OCI-LY1 (cell line): ENCODE data around the gene ELL.

Experiments
- H2AFZ ChIP-seq: fragments of 200-600 bp; sonication (generic), shearing (Covaris generic); 2 replicates; pipeline ENCODE4 v1.6.0; 2014; ENCODE audit warnings: antibody characterized with exemption, mild to moderate bottlenecking, low read length
- H3F3A ChIP-seq: fragments of 200-600 bp; sonication (generic), shearing (Covaris generic); 2 replicates; pipeline ENCODE4 v1.6.0; 2014; ENCODE audit warnings: mild to moderate bottlenecking, antibody characterized with exemption, low read length, moderate library complexity; ENCODE audit not compliant: insufficient read depth
- H3K27ac ChIP-seq: fragments of 200-600 bp; sonication (generic); 2 replicates; pipeline ENCODE4 v1.5.1; 2014; ENCODE audit warnings: low read length, mixed run types, mild to moderate bottlenecking, low read depth; ENCODE audit not compliant: poor library complexity, severe bottlenecking
- H3K27me3 ChIP-seq: fragments of 200-600 bp; sonication (generic); 2 replicates; pipeline ENCODE4 v1.6.0; 2014; ENCODE audit warnings: antibody characterized with exemption, mild to moderate bottlenecking, low read length, moderate library complexity; ENCODE audit not compliant: insufficient read depth
- H3K36me3 ChIP-seq: fragments of 200-600 bp; sonication (generic); 2 replicates; pipeline ENCODE4 v1.6.1; 2014; ENCODE audit warnings: mild to moderate bottlenecking, antibody characterized with exemption, low read length, moderate library complexity, mixed read lengths; ENCODE audit not compliant: insufficient read depth
- H3K4me1 ChIP-seq: fragments of 200-600 bp; sonication (generic); 2 replicates; pipeline ENCODE4 v1.5.1; 2014; ENCODE audit warnings: mild to moderate bottlenecking, low read length, moderate library complexity; ENCODE audit not compliant: insufficient read depth, severe bottlenecking
- H3K4me2 ChIP-seq: fragments of 200-600 bp; sonication (generic), shearing (Covaris generic); 2 replicates; pipeline ENCODE4 v1.6.1; 2014; ENCODE audit warnings: low read length
- H3K4me3 ChIP-seq: fragments of 200-600 bp; sonication (generic); 2 replicates; pipeline ENCODE4 v1.5.1; 2014; ENCODE audit warnings: low read length, low read depth, mild to moderate bottlenecking, mixed read lengths; ENCODE audit not compliant: poor library complexity, severe bottlenecking
- H3K79me2 ChIP-seq: fragments of 200-600 bp; shearing (Covaris generic); 2 replicates; pipeline ENCODE4 v1.6.1; 2016; ENCODE audit warnings: mixed run types, low read length, mixed read lengths; ENCODE audit not compliant: insufficient read depth
- H3K9ac ChIP-seq: fragments of 200-600 bp; sonication (generic), shearing (Covaris generic); 2 replicates; pipeline ENCODE4 v1.6.1; 2014; ENCODE audit warnings: mild to moderate bottlenecking, low read length, mixed read lengths
- H3K9me2 ChIP-seq: fragments of 200-600 bp; sonication (generic), shearing (Covaris generic); 2 replicates; pipeline ENCODE4 v1.6.1; 2014; ENCODE audit warnings: low read depth, mild to moderate bottlenecking, low read length, mixed read lengths
- H3K9me3 ChIP-seq: fragments of 200-600 bp; shearing (Covaris generic); 2 replicates; pipeline ENCODE4 v1.6.1; 2014; ENCODE audit warnings: low read length, mixed read lengths
- H4K20me1 ChIP-seq: fragments of 200-600 bp; sonication (generic), shearing (Covaris generic); 2 replicates; pipeline ENCODE4 v1.6.0; 2016; ENCODE audit warnings: mild to moderate bottlenecking, low read length; ENCODE audit not compliant: insufficient read depth
- EZH2 ChIP-seq: fragments of 200-600 bp; sonication (generic), shearing (Covaris generic); IDR thresholded peaks from 2 replicates; pipeline ENCODE4 v1.8.0; 2017; ENCODE audit warnings: borderline replicate concordance, mixed run types, mild to moderate bottlenecking, antibody characterized with exemption, low read length, moderate library complexity, mixed read lengths
- TF ChIP-seq, protein P1 (sequence below): fragments of 200-600 bp; sonication (generic), shearing (Covaris generic); IDR thresholded peaks from 2 replicates; pipeline ENCODE4 v1.5.1; 2017; ENCODE audit warnings: mild to moderate bottlenecking, antibody characterized with exemption, low read length, moderate library complexity, mixed read lengths

ELL gene

DNA sequence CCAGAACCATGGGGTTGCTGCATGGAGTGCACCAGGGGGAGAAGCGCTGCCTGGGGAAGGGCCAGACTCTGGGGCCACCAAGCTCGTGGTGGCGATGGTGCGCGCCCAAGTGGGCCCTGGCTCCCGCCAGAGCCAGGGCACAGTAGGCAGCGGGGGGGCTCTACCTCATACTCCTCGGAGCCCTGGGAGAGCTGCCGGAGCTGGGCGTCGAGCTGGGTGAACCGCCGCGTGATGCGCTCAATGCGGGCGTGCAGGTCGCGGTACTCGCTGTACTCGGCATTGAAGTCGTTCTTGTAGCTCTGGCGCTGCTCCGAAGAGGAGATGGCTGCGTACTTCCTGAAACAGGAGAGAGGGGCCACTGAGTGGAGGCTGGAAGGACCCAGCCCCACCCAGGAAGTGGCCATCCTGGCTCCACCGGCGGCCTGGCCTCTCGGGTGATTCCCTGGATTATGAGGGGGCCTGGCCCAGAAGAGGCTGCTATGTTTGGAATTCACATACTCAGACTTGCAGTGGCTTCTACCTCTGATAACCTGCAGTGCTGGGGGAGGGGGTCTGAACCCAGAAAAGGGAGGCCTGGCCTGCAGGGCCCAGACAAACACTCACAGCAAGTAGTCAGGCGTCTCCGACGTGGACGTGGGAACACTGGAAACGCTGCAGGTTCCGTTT is 75.6 kb downstream of the ELL start:
- no peak for TF ChIP-seq EZH2
- TF ChIP-seq, protein P1, sequence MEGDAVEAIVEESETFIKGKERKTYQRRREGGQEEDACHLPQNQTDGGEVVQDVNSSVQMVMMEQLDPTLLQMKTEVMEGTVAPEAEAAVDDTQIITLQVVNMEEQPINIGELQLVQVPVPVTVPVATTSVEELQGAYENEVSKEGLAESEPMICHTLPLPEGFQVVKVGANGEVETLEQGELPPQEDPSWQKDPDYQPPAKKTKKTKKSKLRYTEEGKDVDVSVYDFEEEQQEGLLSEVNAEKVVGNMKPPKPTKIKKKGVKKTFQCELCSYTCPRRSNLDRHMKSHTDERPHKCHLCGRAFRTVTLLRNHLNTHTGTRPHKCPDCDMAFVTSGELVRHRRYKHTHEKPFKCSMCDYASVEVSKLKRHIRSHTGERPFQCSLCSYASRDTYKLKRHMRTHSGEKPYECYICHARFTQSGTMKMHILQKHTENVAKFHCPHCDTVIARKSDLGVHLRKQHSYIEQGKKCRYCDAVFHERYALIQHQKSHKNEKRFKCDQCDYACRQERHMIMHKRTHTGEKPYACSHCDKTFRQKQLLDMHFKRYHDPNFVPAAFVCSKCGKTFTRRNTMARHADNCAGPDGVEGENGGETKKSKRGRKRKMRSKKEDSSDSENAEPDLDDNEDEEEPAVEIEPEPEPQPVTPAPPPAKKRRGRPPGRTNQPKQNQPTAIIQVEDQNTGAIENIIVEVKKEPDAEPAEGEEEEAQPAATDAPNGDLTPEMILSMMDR, result no peak
- Histone ChIP-seq H3K79me2 (no peaks in the 10 kb centered on the region), H3K9me3 (no peaks in the 10 kb centered on the region), H3K4me1 (no peaks in the 10 kb centered on the region), H3K9ac (no peak overlapping the region), H3K4me3 (no peak overlapping the region), H3F3A (0 out of 2 replicates have a peak, but pooled peaks cover 4% of the 10 kb centered on the region), H3K4me2 (no peak overlapping the region), H3K27me3 (no peaks in the 10 kb centered on the region), H3K27ac (no peak overlapping the region), H4K20me1 (no peaks in the 10 kb centered on the region), H3K9me2 (no peaks in the 10 kb centered on the region), H3K36me3 (peaks cover 41% of the 10 kb centered on the region), H2AFZ (no peak overlapping the region)

DNA sequence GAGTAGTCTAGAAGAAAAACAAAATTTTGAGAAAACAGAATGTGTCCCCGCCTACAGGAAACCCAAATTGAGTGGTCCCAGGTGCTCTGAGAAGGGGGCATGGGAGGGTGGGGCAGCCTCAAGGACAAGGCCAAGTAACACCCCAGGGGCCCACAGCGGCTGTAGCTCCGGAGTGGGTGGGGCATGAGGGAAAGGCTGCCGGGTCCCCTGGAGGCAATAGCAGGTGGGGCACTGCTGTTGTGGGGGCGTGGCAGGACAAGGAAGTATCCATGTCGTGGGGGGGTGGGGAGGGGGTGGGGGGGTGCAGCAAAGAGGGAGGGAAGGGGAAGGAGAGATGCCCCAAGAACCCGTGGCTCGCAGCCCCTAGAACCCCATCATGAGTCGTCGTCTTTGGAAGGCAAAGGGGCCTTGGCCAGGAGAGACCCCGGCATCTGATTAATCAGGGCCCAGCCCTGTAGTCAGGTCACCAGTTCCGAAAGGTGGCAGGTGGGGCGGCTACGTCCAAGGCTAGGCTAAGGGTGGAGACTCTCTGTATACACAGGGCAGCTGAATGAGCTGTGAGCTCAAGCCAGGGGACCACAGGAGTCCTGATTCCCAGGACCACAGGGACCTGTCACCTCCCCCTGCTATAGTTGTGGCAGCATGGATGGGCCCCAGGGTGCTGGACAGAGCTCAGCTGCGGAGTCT is 76.5 kb downstream of the ELL start:
- H3K4me1 ChIP-seq, result no peaks in the 10 kb centered on the region
- no peaks in the 10 kb centered on the region for H3K9me2 ChIP-seq
- H3F3A ChIP-seq, result 0 out of 2 replicates have a peak, but pooled peaks cover 4% of the 10 kb centered on the region
- TF ChIP-seq, protein P1, result no peak
- no peak for TF ChIP-seq EZH2
- H3K9me3 ChIP-seq, result no peaks in the 10 kb centered on the region
- no peak overlapping the region for H3K4me3 ChIP-seq
- H3K79me2 ChIP-seq, result no peaks in the 10 kb centered on the region
- H4K20me1 ChIP-seq, result no peaks in the 10 kb centered on the region
- no peak overlapping the region for H3K4me2 ChIP-seq
- no peak overlapping the region for H3K9ac ChIP-seq
- H3K27ac ChIP-seq, result no peak overlapping the region
- no peaks in the 10 kb centered on the region for H3K27me3 ChIP-seq
- peaks cover 36% of the 10 kb centered on the region for H3K36me3 ChIP-seq
- no peak overlapping the region for H2AFZ ChIP-seq

GRCh38 chr19:18444513-18444912 is 77.4 kb downstream of the ELL start:
- H3K9ac ChIP-seq, result no peak overlapping the region
- peaks cover 30% of the 10 kb centered on the region for H3K36me3 ChIP-seq
- H3K27me3 ChIP-seq, result no peaks in the 10 kb centered on the region
- no peaks in the 10 kb centered on the region for H3K9me3 ChIP-seq
- peaks cover 1% of the 10 kb centered on the region for H3K4me1 ChIP-seq
- H4K20me1 ChIP-seq, result no peaks in the 10 kb centered on the region
- H3K4me2 ChIP-seq, result no peak overlapping the region
- no peak overlapping the region for H3K27ac ChIP-seq
- H2AFZ ChIP-seq, result no peak overlapping the region
- H3K4me3 ChIP-seq, result no peak overlapping the region
- H3K79me2 ChIP-seq, result no peaks in the 10 kb centered on the region
- TF ChIP-seq, protein P1, result no peak
- no peak for TF ChIP-seq EZH2
- H3F3A ChIP-seq, result 0 out of 2 replicates have a peak, but pooled peaks cover 4% of the 10 kb centered on the region
- no peaks in the 10 kb centered on the region for H3K9me2 ChIP-seq
